GM12872 (cell line): Measurements from ENCODE around the gene LUC7L.

Source experiments
- CTCF ChIP-seq: IDR thresholded peaks from 3 replicates; pipeline ENCODE4 v1.5.1; 2011; ENCODE audit warnings: low read depth, mild to moderate bottlenecking, low read length, moderate library complexity; ENCODE audit not compliant: insufficient read depth

Gene LUC7L

GRCh38 chr16:272633-273546 is 43.6 kb upstream of the LUC7L start:
- TF ChIP-seq CTCF: no peak

DNA sequence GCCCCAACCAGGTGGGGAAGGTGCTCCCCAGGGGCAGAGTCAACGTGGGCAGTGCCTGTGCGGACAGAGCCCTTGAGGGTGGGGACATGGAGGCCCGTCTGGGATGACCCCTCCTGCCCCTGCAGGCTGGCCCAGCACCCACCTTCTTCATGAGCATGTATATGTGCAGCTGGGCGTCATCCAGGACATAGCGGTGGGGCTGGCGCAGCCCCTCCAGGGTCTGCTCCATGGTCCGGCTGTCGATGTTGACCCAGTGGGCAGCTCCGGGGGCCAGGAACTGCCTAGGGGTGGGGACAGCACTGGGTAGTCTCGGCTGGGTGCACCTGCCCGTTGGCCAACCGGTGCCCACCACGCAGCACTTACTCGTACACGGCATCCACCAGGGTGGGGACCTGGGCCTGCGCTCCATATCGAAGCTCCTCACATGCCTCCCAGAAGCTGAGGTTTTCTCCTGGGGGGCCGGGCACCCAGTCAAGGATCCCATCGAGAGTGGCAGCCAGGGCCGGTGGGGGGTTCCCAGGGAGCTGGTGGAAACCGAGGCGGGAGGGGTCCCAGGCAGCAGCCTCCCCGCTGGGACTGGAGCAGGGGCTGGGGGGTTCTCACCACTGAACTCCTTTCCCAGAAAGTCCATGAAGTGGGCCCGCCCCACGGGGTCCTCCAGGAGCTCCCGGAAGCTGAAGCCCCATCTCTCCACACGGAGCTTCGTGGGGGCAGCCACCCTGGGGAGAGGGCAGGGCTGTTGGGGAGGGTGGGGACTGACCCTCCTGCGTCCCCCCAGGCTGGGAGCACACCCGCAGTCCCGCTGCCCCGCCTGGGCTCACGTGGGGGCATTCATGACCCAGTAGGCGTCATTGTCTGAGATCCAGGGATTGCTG is 41.4 kb upstream of the LUC7L start:
- no peak for TF ChIP-seq CTCF

DNA sequence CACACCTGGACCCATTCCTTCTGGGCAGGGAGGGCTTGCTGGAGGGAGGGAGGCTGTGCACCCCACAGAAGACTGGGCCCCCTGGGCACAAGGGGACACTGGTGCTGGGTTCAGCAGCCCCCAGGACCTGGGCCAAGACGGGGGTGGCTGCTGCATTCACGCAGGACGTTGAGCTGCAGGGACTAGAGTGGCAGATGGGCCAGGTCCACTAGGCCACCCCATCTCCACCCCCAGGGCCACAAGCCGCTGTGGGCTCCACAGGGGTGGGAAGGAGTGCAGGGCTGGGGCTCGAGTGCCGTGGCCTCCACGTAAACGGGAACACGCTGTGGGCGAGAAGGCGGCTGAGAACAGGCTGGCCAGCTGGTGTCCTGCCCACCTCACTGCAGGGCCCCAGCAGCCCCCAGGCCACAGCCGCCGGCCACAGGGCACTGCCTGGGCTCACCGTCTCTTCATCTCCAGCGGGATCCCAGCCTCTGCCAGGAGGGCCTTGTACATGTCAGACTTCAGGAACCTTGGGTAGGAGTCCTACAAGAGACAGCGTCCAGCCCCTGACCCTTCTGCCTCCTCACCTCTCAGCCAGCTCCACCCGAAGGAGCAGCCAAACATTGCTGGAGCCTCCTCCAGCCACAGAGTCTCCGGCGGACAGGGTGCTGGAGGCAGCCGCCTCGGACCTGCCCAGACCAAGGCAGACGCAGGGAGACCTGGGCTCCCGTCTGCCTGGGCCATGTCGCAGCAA is 40.0 kb upstream of the LUC7L start:
- TF ChIP-seq CTCF: no peak

DNA sequence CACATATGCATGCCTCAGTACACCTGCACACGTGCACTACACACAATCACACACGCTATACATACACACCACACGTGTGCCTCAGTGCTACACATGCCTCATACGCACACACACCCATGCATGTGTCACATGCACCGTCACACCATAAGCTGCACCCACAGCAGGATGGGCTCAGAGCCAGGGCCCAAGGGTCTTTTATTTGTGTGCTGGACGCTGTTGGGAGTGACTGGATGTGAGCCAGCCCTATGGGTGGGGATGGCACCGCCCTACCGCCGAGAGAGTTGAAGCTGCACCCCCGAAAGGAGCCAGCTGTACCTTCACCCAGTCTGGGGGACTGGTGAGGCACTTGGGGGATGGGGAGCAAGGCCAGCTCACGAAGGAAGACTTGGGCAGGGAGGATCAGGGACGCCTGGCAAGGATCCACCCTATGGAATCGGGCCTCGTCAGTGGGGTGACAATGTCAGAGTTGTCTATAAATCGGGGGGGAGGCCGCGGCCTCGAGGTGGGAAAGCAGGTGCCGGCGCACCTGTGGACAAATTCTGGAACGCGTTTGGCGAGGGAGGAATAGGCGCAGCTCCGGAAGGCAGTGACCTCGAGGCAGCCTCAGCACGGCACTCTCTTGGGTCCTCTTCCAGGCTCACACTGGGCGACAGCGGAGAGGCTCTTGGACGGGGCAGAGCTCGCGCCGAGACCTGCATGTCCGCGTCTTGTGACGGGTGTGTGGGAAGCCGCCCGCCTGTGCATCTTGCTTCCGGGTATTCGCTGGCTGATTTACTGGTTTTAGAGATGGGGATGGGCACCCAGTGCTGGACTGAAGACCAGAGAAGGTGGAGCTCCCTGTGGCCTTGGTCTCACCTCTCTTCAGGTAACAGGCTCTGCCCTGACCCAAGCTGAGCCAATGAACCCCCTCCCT is 39.1 kb upstream of the LUC7L start:
- no peak for TF ChIP-seq CTCF

GRCh38 chr16:266258-267164 is 37.3 kb upstream of the LUC7L start:
- no peak for TF ChIP-seq CTCF

DNA sequence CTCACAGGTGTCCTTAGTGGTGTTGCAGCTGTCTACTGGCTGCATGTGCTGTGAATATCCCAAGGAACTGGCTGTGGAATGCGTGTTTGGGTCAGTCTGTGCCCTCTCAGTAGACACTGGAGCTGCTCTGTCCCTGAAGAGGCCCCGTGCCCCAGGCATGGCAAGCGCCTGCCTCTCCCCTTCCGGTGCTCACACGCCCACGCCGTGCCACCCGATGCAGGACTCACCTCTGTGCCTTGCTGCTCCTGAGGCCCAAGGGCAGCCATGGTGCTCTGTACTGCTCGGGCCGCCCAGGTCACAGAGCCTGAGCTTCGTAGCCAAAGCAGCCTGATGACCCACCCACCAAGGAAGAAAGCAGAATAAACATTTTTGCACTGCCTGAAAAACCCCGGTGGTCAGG is 36.5 kb upstream of the LUC7L start:
- TF ChIP-seq CTCF: no peak
